SK-N-SH treated with all-trans-retinoic acid at 6 μM for 48 hours (cell line): ENCODE data around the gene TSHZ3.

ENCODE experiments used
- ATAC-seq: fragments of 200-7000 bp; cut with Tn5 transposase; 3 replicates; pipeline ENCODE4 v1.9.1; 2020; ENCODE audit warnings: mild to moderate bottlenecking, moderate library complexity
- ARNTL ChIP-seq: fragments of 450-650 bp; formaldehyde crosslinking; IDR thresholded peaks from 2 replicates; pipeline ENCODE4 v1.5.0; 2020; ENCODE audit warnings: low read depth, mild to moderate bottlenecking, moderate library complexity, borderline replicate concordance
- BACH2 ChIP-seq: fragments of 250-450 bp; sonication (Bioruptor Pico); IDR thresholded peaks from 2 replicates; pipeline ENCODE4 v1.9.0; 2021; ENCODE audit warnings: mild to moderate bottlenecking, borderline replicate concordance
- CSDC2 ChIP-seq: fragments of 250-450 bp; sonication (Bioruptor Pico); IDR thresholded peaks from 2 replicates; pipeline ENCODE4 v1.5.0; 2020; ENCODE audit warnings: mild to moderate bottlenecking, moderate library complexity
- CSRNP3 ChIP-seq: fragments of 250-450 bp; sonication (Bioruptor Pico); IDR thresholded peaks from 2 replicates; pipeline ENCODE4 v1.5.1; 2021; ENCODE audit warnings: mild to moderate bottlenecking, moderate library complexity
- GLIS3 ChIP-seq: fragments of 250-450 bp; sonication (Bioruptor Pico); IDR thresholded peaks from 2 replicates; pipeline ENCODE4 v1.5.0; 2020; ENCODE audit warnings: mild to moderate bottlenecking, moderate library complexity
- ISL1 ChIP-seq: fragments of 250-450 bp; sonication (Bioruptor Pico); IDR thresholded peaks from 2 replicates; pipeline ENCODE4 v2.1.2; 2022; ENCODE audit warnings: mild to moderate bottlenecking, moderate library complexity
- OSR1 ChIP-seq: fragments of 250-450 bp; sonication (Bioruptor Pico); IDR thresholded peaks from 2 replicates; pipeline ENCODE4 v1.8.0; 2022; ENCODE audit warnings: moderate library complexity, mild to moderate bottlenecking, inconsistent platforms
- PATZ1 ChIP-seq: fragments of 250-450 bp; sonication (Bioruptor Pico); IDR thresholded peaks from 2 replicates; pipeline ENCODE4 v1.8.0; 2020; ENCODE audit warnings: mild to moderate bottlenecking, moderate library complexity, borderline replicate concordance
- POU6F1 ChIP-seq: fragments of 250-450 bp; sonication (Bioruptor Pico); IDR thresholded peaks from 2 replicates; pipeline ENCODE4 v1.8.0; 2021; ENCODE audit warnings: low read depth, mild to moderate bottlenecking, moderate library complexity, borderline replicate concordance
- PPARA ChIP-seq: fragments of 250-450 bp; sonication (Bioruptor Pico); IDR thresholded peaks from 2 replicates; pipeline ENCODE4 v1.5.0; 2020; ENCODE audit warnings: mild to moderate bottlenecking, borderline replicate concordance
- SNAI2 ChIP-seq: fragments of 250-450 bp; sonication (Bioruptor Pico); IDR thresholded peaks from 2 replicates; pipeline ENCODE4 v1.5.0; 2020; ENCODE audit warnings: mild to moderate bottlenecking, moderate library complexity
- TOX ChIP-seq: fragments of 250-450 bp; sonication (Bioruptor Pico); IDR thresholded peaks from 2 replicates; pipeline ENCODE4 v1.8.0; 2021; ENCODE audit warnings: mild to moderate bottlenecking, moderate library complexity, borderline replicate concordance
- TSHZ2 ChIP-seq: fragments of 250-450 bp; sonication (Bioruptor Pico); IDR thresholded peaks from 2 replicates; pipeline ENCODE4 v1.5.0; 2020; ENCODE audit warnings: mild to moderate bottlenecking, moderate library complexity
- ZFP3 ChIP-seq: fragments of 250-450 bp; sonication (Bioruptor Pico); IDR thresholded peaks from 2 replicates; pipeline ENCODE4 v1.5.0; 2020; ENCODE audit warnings: mild to moderate bottlenecking, moderate library complexity
- ZNF565 ChIP-seq: fragments of 450-650 bp; formaldehyde crosslinking; conservative IDR thresholded peaks from 2 replicates; pipeline ENCODE4 v1.5.0; 2020; ENCODE audit warnings: low read depth, mild to moderate bottlenecking, moderate library complexity
- ZNF8 ChIP-seq: fragments of 450-650 bp; formaldehyde crosslinking; IDR thresholded peaks from 2 replicates; pipeline ENCODE4 v1.5.0; 2020; ENCODE audit warnings: mild to moderate bottlenecking, moderate library complexity

TSHZ3 gene

GRCh38 chr19:31278555-31279435, 70.4 kb downstream of the TSHZ3 start:
- ATAC-seq, result no peak

GRCh38 chr19:31277516-31277915, 71.7 kb downstream of the TSHZ3 start:
- ATAC-seq, result no peak
- TF ChIP-seq ZNF8 (CRISPR knock-in tag) (no peak), ZFP3 (no peak), BACH2 (CRISPR knock-in tag) (no peak), TSHZ2 (no peak), PPARA (CRISPR knock-in tag) (no peak), TOX (CRISPR knock-in tag) (no peak), ZNF565 (no peak), ISL1 (CRISPR knock-in tag) (no peak), GLIS3 (CRISPR knock-in tag) (no peak), ARNTL (CRISPR knock-in tag) (no peak), PATZ1 (CRISPR knock-in tag) (no peak)

More at GRCh38 chr19:31278555-31279435, 70.4 kb downstream of the TSHZ3 start:
- no peak for TF ChIP-seq CSRNP3 (CRISPR knock-in tag)
- no peak for TF ChIP-seq PPARA (CRISPR knock-in tag)
- TF ChIP-seq SNAI2 (CRISPR knock-in tag), result no peak
- TF ChIP-seq CSDC2 (CRISPR knock-in tag), result no peak
- TF ChIP-seq PATZ1 (CRISPR knock-in tag), result no peak
- TF ChIP-seq POU6F1 (CRISPR knock-in tag), result no peak
- no peak for TF ChIP-seq TSHZ2
- no peak for TF ChIP-seq ZNF8 (CRISPR knock-in tag)
- no peak for TF ChIP-seq ARNTL (CRISPR knock-in tag)
- TF ChIP-seq GLIS3 (CRISPR knock-in tag), result no peak
- TF ChIP-seq BACH2 (CRISPR knock-in tag), result no peak
- TF ChIP-seq OSR1 (CRISPR knock-in tag), result no peak
- TF ChIP-seq, all 23 proteins: peak for 0
